ENCODE results near the gene UBXN10.

GRCh38 chr1:20152599-20152930 lies 33.3 kb upstream of the UBXN10 start:
- TF ChIP-seq POLR2AphosphoS5 (IDR thresholded peaks at IDR 0.05) (no peak), CTCF (IDR thresholded peaks at IDR 0.05) (peak in 1 of 3 donors; percentile 0), POLR2A (IDR thresholded peaks at IDR 0.05) (no peak)

Data from breast epithelium (tissue), 3 donors.